ENCODE results near the gene EDRF1.
A peak's percentile ranks its signal among the peaks of the same experiment; 100 is the strongest.

The EDRF1 gene

DNA sequence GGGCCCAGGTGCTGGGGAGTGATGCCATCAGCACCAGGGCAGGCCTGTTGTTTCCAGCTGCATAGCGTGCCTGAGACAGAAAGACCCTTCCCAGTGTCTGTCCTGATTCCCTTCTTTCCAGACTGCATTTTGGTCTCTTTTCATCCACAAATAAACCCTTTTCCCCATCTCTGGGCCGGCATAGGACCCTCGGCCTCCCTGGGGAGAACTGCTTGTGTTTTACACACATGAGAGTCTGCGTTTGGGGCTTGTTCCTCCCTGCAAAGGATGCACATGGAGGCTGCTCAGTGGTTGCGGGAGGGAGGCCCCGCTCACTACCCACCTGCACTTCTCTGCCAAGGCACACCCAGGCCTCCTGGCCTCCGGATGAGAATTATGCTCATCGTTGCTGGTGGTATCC lies 61.9 kb downstream of the EDRF1 start:
- H3K4me3 ChIP-seq (ENCODE audit: low read depth, low read length) = no peak overlapping the region
- no peak for DNase-seq (ENCODE audit: low read depth)
- TF ChIP-seq, protein P1, sequence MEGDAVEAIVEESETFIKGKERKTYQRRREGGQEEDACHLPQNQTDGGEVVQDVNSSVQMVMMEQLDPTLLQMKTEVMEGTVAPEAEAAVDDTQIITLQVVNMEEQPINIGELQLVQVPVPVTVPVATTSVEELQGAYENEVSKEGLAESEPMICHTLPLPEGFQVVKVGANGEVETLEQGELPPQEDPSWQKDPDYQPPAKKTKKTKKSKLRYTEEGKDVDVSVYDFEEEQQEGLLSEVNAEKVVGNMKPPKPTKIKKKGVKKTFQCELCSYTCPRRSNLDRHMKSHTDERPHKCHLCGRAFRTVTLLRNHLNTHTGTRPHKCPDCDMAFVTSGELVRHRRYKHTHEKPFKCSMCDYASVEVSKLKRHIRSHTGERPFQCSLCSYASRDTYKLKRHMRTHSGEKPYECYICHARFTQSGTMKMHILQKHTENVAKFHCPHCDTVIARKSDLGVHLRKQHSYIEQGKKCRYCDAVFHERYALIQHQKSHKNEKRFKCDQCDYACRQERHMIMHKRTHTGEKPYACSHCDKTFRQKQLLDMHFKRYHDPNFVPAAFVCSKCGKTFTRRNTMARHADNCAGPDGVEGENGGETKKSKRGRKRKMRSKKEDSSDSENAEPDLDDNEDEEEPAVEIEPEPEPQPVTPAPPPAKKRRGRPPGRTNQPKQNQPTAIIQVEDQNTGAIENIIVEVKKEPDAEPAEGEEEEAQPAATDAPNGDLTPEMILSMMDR (IDR thresholded peaks at IDR 0.05; ENCODE audit: insufficient read depth, low read depth, low read length, missing control alignments) = no peak

DNA sequence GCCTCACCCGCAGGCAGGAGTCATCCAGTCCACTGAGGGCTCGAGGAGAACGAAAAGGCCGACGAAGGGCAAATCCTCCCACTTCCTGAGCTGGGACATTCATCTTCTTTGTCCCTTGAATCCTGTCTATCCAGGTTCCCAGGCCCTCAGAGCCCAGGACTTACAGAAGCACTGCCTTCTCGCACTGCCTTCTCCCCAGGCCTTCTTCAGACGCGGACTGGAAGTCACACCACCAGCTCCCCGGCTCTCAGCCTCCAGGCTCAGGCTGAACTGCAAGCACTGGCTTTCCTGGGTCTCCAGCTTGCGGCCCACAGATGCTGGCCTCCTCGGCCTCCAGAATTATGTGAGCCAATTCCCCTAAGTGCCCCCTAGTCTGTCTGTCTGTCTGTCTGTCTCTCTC lies 62.5 kb downstream of the EDRF1 start:
- H3K4me3 ChIP-seq (ENCODE audit: low read depth, low read length) = no peak overlapping the region
- TF ChIP-seq, protein P1 (IDR thresholded peaks at IDR 0.05; ENCODE audit: insufficient read depth, low read depth, low read length, missing control alignments) = no peak
- DNase-seq (ENCODE audit: low read depth) = no peak

DNA sequence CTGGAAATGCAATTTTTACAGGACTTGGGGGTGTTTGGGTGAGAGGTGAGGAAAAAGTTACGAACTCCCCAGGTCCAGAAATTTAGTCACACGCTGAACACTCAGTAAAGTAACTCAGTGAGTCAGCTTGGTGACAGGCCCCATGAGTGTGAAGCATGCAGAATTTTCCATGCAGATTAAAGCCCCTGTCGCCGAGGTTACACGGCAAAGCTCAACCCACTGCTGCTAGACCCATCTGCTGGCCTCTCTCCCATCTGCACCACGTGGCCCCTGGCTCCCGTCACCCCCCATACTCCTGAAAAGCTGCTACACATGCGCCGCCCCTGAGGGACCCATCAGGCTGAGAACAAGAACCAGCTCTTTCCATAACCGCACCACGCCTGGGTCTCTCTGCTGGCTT lies 63.1 kb downstream of the EDRF1 start:
- no peak for DNase-seq (ENCODE audit: low read depth)
- H3K4me3 ChIP-seq (ENCODE audit: low read depth, low read length) = no peak overlapping the region
- TF ChIP-seq, protein P1 (IDR thresholded peaks at IDR 0.05; ENCODE audit: insufficient read depth, low read depth, low read length, missing control alignments) = no peak

DNA sequence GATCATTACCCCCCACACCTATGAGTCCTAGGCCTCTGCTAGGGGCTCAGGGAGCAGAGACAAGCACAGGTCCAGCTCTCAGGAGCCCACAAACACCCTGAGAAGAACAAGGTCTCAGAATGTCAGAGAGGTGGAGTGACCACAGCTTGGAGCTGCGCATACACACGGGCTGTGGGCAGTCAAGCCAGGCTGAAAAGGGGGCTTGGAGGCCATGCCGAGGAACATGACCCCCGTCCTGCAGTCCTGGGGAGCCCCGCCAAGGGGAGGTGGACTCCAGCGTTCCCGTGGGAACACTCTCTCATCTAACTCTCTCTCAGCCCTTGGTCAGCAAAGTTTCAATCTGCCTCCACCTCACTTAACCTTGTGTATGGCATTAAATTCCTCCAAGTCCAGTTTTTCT lies 63.9 kb downstream of the EDRF1 start:
- no peak overlapping the region for H3K4me3 ChIP-seq (ENCODE audit: low read depth, low read length)
- TF ChIP-seq, protein P1 (IDR thresholded peaks at IDR 0.05; ENCODE audit: insufficient read depth, low read depth, low read length, missing control alignments) = no peak
- no peak for DNase-seq (ENCODE audit: low read depth)

DNA sequence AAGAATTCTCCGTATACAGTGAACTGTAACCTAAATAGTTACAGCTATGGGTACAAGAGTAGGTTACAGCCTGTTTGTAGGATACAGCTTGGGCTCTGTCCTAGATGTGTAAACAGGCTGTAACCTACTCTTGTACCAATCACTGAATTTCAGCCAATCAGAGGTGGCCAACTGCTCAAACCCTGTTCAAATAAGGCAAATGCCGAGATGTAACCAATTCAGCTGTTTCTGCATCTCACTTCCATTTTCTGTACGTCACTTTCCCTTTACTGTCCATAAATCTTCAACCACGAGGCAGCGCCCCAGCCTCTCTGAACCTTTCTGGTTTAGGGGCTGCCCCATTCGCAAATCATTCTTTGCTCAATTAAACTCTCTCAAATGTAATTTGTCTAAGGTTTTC lies 64.4 kb downstream of the EDRF1 start:
- DNase-seq (ENCODE audit: low read depth) = peak; percentile 67
- no peak overlapping the region for H3K4me3 ChIP-seq (ENCODE audit: low read depth, low read length)
- TF ChIP-seq, protein P1 (IDR thresholded peaks at IDR 0.05; ENCODE audit: insufficient read depth, low read depth, low read length, missing control alignments) = no peak

DNA sequence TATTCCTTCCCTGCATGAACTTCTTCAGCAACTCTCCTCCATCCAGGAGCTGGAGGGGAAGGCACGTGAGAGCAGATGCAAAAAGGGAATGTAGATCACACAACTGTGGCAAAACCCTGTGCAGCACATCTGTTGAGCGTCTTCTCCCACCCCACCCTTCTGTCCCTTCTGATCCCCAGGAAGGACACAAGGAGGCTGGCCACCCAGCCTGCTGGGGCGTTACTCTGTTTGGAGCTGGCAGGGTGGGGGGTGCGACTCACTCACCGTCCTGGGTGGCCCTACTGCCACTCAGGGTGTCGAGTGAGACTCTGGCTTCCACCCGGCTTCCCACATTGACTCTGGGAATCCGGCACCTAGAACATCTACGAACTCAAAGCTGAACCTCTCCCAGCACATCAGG lies 66.3 kb downstream of the EDRF1 start:
- no peak for DNase-seq (ENCODE audit: low read depth)
- no peak overlapping the region for H3K4me3 ChIP-seq (ENCODE audit: low read depth, low read length)
- TF ChIP-seq, protein P1 (IDR thresholded peaks at IDR 0.05; ENCODE audit: insufficient read depth, low read depth, low read length, missing control alignments) = no peak

DNA sequence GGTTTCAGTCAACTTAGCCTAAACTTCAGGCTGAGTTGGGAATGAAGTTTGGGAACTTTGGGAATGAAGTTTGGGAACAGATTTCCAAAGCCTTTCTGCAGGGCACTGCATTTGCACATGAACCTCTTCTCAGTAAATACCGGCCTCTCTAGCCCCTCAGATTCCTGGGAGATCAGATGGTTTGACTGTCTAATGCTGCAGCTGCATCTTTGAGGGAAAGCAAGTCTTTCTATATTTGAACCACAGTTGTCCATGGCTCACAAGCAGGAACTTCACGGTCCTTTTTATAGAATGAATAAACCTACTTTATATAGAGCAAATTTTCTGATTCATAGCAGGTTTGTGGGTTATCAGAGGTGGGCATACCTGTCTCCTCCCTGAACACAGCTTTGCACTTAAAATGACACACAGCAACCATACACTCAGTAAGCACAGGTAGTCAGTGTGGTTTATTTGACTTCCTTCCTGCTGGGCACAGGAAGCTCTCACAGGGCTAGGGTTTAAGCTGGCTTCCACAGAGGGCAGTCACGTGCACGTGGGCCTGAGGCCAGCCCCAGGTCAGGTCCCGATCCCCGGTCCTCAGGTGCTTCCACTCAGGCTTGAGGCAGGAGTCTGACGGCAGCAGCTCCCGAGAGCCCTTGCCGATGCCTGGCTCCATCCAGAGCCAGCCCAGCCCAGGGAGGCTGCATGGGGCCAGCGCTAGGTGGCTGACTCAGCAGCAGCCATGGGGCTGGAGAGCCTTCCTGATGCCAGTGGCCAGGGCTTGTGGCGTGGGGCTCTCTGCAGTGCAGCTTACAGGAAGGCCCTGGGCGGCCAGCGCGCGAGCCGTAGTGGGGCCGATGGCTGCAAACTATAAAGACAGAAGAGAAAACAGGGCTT lies 68.9 kb downstream of the EDRF1 start:
- peak; percentile 13 for DNase-seq (ENCODE audit: low read depth)
- no peak overlapping the region for H3K4me3 ChIP-seq (ENCODE audit: low read depth, low read length)
- TF ChIP-seq, protein P1 (IDR thresholded peaks at IDR 0.05; ENCODE audit: insufficient read depth, low read depth, low read length, missing control alignments) = no peak
